GM18858 (cell line): ENCODE data around the gene TRDN.

ENCODE experiments used
- ATAC-seq: cut with Tn5 transposase; IDR thresholded peaks from one replicate; pipeline ENCODE4 v1.9.1; 2021; ENCODE audit not compliant: unreplicated experiment

The TRDN gene

DNA sequence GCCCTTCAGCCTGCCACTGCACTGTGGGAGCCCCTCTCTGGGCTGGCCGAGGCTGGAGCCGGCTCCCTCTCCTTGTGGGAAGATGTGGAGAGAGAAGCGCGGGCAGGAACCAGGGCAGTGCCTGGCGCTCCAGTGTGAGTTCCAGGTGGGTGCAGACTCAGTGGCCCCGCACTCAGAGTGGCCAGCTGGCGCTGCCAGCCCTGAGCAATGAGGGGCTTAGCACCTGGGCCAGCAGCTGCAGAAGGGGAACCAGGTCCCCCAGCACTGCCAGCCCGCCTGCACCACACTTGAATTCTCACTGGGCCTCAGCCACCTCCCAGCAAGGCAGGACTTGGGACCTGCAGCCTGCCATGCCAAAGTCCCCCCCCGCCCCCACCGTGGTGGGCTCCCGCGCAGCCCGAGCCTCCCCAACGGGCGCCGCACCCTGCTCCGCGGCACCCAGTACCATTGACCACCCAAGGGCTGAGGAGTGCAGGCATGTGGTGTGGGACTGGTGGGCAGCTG, 434.8 kb downstream of the TRDN start:
- no peak for ATAC-seq

DNA sequence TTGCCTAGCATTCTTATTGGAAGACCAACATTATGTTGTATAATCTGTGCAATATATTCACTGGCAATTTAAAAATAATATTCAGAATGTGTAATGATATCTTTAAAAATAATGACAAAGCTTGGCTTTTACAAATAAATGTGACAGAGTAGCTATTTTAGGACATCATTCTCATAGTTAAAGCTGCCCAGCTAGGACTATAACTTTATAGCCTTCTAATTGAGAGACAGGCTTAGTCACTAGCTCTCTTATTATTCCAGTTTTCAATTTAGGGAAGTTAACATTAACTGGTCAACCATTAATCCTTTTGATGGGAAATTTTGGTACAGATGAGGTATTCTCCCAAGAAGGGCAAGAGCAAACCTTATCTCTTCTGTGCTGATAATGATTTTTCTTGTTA, 443.5 kb downstream of the TRDN start:
- ATAC-seq, result no peak

DNA sequence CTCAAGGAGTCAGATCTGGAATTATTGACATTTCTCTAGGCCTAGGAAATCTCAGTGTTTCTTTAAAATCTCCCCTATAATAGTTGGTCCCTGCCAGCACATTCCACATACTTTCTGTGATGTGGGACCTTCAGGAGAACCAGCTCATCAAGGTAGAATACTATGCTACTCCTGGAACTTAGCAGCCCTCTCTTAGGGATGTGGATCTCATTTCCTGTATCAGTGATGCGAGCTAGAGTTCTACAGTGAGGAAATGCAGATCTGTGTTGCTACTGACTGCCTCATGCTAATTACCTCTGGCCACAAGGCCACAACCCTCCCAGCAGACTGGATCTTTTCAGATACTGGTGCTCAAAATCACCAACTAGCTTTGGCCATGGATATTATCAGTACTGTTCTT, 446.9 kb downstream of the TRDN start:
- no peak for ATAC-seq

DNA sequence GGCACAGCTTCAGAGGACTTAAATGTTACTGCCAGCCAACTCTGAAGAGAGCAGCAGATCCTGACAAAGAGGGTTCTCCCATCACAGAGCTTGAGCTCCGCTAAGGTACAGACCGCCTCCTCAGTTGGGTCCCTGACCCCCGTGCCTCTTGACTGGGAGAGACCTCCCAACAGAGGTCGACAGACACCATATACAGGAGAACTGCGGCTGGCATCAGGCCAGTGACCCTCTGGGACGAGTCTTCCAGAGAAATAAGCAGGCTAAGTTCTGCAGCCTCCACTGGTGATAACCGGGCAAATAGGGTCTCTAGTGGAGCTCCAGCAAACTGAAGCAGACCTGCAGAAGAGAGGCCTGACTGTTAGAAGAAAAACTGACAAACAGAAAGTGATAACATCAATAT, 453.8 kb downstream of the TRDN start:
- no peak for ATAC-seq

DNA sequence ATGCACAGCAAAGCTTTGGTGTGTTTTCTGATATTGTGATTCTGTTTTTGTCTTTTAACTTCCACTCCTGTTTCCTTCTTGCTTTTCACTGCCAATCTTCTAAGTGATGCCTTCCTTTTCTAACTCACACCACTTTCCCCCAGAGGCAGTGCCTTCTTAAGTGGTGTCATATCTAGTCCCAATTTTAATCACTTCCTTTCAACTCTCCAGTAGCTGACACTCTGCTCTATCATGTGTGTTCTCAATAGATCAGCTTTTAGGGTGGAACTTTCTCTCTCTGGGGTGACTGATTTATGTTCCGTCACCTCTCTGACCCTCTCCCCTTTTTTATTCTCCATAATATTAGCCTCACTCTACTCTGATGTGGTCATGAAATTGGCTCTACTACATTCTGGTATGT, 460.0 kb downstream of the TRDN start:
- no peak for ATAC-seq

DNA sequence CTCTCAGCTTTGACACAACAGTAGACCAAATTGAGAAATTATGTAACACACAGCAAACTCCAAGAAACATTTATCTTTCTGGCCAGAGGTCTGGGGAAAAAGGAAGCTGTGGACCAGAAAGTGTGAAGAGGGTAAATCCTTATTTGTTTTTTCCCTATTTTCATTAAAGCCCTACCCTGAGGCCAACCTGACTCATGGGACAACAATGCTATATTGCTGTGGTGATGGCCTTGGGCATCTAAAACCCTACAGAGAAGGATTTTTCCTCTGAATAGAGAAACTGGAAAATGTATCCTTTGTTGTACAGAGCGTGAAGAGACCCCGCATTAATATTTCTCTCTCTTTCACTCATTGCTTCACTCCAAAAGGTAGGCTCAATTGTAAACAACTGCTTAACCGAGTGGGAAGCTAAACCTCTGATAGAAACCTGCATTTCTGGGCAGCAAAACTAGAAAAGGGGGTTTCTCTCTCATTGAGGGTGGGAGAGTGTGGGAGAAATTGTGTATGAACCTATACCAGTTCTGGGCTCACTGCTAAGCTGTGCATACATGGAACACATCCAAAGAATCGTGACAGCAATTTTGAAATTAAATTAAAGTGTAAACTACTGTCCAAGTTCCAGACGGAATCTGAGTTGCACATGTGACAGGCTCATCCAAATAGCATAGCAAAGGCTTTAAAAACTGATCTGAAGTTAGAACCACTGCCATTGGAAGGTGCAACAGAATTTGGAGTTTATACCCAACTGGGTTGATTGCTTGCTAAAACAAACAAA, 465.2 kb downstream of the TRDN start:
- no peak for ATAC-seq

DNA sequence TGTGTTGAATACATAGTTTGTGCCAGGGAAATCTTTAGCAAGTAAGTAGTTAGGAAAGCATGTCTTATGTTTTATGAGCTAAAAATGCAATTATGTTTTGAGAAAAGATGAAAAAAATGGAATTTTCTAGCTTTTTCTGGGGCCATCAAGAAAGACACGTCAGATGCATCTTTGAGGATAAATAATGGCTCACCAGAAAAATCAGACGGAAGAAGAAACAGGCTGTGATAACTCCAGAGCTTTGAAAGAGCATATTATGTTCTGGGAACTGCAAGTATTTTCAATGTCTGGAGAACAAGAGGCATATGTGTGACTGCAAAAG, 467.0 kb downstream of the TRDN start:
- no peak for ATAC-seq

DNA sequence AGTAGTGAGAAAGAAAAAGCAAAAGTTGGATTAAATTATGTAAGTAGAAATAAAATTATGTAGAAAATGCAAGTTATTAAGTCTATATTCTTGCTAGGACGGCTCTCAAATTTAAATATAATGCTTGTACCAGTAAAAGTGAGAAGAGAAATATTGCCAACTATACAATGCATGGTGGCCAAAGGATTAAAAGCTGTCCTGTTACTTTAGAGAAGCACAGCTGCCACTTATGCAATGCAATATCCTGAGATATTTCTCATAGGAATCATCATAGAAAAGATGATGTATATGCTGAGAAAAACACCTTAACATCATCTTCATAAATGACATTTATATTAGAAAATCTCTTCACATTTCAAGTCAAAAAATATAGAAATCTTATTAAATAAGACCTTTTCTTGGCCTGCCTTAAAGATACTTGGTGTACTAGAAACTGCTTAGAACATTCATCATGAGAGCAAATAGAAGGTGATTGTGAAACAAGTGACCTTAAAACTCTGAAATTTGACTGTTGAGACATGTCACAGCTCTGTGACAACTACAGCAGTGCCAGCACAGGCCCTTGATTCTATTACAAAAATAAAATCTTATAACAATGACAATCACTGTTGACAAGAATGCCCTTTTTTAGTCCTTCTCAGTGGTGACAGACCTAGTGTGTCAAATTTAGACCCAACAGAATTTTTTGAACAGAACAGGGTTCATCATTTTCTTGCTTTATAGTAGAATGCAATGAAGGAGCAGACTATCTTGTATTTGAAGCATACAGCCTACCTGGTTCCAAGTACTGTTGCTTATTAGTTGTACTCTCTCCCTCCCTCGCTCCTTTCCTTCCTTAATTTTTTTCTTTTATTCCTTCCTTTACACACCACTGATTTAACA, 467.6 kb downstream of the TRDN start:
- no peak for ATAC-seq

DNA sequence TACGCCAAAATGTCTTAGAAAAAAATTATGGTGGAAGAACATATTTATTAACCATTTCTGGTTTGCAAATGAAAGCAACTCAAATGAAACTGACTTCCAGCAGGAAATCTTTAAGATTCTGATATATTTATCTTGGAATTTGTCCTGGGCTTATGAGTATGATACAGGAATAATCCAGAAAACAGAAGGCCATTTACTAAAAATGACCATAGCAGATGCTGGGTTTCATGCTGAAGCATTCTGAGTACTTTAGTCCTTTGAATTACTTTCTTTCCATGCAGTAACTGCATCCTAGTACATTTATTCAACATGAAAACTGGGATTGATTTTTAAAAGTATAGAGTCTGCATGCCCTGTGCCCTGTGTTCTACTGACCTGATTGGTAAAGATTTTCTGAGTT, 468.3 kb downstream of the TRDN start:
- ATAC-seq, result no peak
